Activated effector memory CD4-positive, alpha-beta T cell treated with Interleukin-2 at 50 U/mL for 16 hours (primary cell): ENCODE results near the gene DENND6B.

Experiments
- DNase-seq: peaks from one replicate; pipeline ENCODE4 v3.0.0-alpha.2; 2020

Gene DENND6B

DNA sequence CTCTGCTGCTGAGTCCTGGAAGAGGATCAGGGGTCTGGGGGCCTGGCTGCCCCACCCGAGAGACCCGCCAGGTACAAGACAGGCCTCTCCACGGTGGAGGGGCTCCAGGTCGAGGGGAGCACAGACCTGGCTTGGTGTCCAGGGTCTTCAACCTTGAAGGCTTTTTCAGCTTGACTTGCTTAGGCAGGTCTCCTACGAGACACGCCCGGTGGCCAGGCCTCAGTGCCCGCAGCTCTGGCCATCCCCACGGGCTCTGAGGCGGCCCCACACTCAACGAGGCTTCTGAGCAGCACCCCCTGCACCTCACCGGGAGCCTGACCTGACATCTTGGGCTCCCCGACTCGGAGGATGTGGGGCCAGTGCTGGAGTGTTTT lies 12.7 kb downstream of the DENND6B start:
- DNase-seq, result no peak

DNA sequence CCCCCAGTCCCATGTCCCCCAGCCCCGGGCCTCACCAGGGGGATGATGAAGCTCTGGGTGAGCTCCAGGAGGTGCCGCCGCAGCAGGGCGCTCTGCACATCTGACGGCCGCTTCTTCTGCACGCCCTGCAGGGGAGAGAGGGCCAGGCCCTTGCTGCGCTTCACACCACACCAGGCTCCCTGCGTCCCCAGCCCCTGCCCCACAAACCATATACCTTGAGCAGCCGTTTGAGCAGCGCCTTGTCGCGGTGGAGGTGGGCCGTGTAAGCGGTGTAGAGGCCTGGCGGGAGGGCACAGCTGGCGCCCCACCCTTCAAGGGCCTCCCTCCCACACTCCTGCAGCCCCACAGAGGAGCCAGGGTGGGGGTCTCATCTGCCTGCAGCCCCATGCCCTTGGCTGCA lies 13.2 kb downstream of the DENND6B start:
- no peak for DNase-seq

DNA sequence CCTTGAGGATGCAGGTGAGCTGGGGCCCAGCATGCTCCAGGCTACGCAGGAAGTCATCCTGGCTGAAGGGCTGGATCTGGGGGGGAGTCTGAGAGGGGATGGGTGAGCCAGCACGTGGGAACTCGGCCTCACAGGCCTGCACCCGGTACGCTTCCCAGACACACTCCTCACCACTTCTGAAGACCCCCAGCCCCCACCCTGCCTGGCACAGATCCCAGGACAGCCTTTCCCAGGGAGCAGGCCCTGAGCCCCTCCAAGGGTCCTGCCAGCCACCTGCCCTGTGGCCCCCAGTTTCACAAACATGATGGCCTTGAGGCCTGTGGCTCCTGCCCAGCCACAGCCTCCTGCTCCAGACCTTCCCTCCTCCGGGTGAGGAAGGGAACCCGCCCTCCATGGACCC lies 13.8 kb downstream of the DENND6B start:
- DNase-seq, result no peak

DNA sequence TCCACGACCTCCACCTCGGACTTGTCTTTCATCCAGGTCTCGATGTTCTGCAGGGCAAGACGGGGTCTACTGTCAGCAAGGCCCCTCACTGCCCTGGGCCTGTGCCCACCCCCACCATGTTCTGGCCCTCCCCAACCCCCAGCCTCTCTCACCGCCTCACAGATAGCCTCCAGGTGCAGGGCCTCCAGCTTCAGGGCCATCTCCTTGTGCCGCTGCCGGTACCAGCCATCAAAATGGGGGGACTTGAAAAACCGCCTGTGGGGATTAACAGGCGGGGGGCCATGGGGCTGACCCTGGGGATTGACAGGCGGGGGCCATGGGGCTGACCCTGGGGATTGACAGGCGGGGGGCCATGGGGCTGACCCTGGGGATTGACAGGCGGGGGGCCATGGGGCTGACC lies 14.4 kb downstream of the DENND6B start:
- no peak for DNase-seq

DNA sequence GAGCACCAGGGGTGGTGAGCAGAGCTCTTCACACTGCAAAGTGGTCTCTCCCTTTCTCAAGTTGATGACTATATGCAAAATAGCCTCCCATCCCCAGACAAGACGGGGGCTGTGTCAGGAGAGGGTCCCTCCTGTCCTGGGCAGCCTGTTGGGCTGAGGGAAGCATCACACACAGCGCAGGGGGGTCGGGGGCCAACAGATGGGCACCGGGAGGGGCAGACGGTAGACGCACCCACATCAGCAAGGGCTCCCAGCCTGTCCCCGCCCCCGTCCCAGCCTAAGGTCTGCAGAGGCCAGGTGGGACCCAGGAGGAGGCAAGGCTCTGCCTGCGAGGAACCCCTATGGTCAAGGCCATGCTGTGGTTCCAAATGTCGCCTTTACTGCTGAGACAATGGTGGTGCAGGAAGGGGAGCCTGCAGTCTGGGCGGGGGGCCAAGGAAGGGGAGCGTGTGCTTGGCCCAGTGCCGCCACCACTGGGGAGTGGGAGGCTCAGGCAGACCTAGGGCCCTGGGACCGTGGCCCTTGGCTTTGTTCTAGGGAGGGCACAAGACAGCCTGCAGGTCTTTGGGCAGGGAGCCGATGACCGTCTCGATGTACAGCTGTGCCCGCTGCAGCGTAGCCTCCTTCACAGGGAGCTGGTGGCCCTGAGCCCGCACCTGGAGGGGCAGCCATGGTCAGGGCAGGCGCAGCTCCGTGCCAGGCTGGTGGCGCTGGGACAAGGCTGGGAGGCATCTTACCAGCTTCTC lies 15.0 kb downstream of the DENND6B start:
- no peak for DNase-seq

DNA sequence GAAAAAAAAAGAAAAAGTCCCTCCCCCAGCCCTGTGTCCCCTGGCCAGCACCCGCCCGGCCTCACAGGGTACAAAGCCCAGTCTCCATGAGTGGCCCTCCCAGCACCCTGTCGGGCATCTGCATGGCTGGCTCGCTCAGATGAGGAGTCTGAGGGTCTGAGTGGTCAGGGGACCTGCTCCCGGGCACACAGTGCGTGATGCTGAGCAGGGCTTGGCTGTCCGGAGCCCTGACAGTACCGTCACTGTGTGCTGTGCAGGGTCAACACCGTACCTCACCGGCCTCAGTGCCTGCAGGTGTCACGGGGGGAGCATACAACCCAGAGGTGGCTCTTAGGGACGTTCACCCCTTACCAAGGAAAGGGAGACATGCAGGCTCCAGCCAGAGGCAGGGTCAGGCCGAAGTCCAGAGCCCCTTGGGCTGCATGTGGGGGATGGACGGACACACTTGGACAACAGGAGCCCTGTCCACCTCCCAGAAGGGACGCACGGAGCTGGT lies 15.8 kb downstream of the DENND6B start:
- DNase-seq, result no peak

DNA sequence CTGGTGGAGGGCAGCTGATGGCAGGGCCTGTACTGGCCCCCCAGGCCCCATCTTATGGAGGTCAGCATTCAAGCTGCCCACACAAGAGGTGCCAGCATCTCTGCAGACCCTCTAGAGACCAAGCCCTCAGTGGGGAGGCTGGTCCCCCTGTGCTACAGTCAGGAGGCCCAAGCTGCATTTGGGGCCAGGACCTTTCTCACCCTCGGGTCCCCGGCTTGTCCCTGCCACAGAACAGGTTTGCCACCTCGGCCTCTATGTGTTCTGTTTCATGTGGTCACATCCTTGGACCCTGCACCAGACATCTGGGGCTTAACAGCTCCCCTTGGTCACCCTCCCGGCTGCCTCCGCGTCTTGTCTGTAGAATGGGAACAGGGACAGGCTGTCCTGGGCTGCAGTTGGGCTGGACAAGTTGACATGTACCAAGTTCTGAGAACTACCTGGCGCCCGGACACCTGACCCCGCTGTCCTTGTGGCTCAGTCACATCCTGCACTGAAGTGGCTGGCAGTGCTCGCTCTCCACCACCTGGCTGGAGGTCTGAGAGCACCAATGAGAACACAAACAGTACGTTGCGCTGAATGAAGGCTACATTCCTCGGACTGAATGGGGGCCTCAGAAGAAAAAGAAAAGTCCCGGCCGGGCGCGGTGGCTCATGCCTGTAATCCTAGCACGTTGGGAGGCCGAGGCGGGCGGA lies 16.6 kb downstream of the DENND6B start:
- DNase-seq, result no peak

DNA sequence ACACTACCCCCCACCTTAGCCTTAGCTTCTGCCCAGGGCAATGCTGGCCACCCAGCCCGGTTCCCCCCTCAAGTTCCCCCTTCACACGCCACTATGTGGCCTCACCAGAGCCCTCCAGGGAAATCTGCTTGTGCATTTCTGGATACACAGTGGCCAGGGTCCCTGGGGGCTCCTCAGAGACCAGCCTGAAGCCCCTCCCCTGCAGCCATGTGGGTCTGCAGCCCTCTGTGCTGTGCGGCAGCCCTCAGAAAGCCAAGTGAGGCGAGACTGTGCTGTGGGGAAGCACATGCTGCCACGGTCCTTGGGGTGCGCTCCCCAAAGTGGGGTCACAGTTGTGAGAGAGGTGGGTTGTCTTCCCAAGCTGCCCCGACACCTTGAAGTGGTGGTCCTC lies 17.2 kb downstream of the DENND6B start:
- no peak for DNase-seq

DNA sequence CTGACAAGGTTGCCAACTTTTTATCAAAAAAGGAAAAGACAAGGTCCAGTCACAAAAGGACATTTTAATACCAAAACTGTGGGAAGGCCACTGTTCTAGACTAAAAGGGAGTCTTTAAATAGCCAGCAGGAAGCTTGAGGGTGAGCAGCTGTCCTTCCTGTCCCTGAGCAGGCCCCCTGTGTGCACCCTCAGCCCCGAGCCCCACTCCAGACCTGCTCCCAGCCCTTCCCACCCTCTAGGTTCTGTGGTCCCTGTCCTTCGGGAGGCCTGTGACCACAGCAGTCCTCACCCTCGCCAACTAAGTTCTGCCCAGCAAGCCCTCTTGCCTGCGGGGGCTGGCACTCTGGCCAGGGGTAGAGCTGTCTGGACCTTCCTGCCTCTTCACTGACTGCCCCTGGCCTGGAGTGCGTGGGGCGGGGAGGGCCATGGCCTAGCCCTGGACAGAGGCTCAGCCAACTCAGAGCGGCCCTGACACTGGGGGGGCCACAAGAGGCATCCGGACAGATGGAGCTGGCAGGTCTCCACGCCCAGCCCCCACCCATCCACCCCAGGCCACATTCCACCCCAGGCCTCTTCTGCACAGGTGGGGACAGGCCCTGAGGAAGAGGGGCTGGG lies 17.7 kb downstream of the DENND6B start:
- DNase-seq, result no peak

DNA sequence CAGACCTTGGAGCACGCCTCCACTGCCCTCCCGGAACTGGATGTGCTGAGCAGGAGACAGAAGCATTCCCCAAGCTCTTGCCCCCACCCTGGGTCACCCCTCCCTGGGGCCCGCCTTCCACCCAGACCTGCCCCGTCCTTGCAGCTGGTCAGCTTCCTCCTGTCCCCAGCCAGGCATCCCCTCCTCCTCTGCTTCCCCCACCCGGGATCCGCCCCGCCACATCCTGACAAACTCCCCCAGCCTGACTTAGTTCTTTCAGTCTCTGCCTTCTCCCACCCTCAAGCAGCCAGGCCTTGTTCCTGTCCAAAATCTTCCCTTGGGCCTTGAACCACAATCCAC lies 18.2 kb downstream of the DENND6B start:
- no peak for DNase-seq

DNA sequence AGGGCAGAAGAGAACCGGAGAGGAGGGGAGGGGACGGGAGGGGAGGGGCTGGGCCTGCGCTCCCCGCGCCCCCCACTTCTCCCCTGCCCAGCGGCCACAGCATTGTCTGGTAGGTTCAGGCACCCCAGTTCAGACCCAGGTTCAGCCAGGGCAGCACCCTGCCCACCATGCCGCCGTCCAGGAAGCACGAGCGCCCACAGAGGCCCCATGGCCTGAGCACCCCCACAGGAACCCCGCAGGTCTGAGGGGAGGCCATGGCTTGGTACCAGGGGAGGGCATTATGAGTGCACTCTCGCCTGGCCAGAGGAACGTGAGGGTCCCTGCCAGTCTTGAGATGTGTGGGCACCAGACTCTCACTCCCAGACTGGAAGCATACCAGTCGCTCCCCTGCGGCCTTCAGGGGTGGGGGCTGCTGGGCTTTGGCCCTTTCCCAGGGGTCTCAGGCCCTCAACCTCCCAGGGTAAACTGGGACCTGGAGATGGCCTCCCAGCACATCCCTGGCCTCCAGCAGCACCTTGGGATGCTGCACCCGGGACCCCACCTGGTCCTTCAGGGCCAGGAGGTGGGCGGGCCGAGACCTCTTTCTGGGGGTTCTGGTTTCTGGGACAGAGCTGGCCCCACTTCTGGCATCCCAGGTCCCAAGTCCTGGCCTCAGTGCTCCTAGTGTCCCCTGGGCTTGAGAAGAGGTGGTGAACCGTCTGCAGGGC lies 18.8 kb downstream of the DENND6B start:
- DNase-seq, result no peak

DNA sequence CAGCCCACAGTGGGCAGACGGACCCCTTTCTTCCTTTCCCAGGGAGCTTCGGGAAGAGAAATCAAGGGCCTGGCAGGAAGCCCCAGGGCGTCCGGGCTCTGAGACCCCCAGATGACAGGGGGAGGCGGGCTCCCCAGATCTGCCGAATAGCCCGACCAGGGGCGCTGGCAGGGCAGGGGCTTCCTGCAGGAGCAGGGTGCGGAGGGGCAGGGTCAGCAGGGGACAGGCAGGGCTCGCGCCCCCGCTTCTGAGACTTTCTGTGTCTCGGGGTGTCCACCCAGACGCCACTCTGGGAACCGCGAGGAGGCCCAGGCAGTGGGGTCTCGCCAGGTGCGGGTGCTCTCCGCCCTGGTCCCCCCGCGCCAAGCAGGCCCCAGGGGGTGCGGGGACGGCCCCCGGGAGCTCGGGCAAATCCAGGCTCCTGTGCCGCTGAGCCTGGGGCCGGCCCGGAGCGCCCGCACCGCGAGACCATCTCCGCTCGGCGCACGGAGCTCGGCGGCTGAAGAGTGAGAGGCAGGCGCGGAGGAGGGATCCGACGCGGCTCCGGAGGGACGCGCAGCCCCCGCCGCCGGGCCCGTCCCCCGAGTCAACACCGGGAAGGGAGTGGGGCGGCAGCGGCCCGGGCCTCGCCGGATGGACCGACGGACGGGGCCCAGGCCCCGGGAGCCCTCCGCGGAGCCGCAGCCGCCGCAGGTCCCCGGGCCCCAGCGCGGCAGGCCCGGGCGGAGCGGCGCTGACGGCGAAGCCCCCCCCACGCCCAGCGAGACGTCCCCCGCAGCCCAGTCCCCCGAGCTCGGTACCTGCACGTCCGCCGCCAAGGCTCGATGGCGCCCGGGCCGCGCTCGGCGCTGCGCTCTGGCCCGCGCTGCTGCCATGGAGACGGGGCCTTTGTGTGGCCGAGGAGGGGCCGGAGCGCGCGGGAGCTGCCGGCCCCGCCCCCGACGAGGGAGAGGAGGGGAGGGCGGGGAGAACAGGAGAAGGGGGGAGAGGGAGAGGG lies 19.8 kb downstream of the DENND6B start, which contains the start of gene PLXNB2:
Gene PLXNB2, minus strand, starts transcription at position 894 of the 997 bp plus-strand sequence. CDS start 17,062 bp downstream, outside the sequence.
- DNase-seq, result no peak

DNA sequence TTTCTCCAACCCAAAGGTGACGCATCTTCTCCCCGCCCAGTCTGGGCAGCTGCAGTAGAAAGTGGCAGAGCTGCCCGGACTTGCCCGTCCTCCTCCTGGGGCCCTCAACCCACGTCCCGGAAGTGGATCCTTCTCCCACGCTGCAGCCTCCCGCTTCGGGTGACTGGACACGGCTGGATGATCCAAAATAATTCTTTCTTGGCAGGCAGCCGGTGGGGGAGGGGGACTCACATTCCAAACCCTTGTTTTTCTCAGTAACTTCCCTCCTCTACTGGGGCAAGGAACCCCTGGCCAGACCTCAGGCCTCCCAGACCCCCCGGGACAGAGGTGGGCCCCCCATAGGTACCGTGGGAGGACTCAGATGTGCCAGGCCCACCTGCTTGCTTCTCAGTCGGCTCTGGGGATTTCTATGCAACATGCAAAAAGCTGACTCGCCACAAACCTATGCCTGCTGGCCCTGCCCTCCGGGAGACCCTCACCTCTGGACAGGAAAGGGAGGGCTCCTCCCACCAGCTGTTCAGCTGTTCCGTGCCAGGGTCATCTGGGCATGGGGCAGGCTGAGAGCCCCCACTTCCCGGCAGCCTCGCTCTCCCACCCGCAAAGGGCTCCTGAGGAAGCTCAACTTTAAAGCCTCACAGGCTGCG lies 20.8 kb downstream of the DENND6B start:
- DNase-seq, result no peak

DNA sequence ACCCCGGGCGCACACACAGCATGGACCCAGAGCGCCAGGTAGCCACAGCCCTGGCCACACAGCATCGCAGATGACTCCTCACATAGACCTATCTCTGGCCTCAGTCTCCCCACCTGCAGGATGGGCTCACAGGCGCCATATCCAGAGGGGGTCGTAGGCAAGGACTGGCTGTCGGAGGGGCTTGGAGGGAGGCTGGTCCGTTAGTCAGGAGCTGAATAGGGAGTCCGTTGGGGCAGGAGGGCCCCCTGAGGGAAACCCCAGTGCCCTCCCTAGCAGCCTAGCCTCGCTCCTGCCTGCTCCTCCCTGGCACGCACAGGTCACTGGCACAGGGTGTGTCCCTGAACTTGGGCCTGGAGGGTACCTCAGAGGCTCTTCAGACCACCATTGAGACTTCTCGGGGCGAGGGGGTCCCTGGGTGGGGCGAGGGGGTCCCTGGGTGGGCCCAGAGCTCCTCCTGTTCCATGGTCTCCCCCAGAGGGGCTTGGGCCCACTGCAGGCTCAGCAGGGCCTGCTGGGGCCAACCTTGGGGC lies 21.4 kb downstream of the DENND6B start:
- no peak for DNase-seq

DNA sequence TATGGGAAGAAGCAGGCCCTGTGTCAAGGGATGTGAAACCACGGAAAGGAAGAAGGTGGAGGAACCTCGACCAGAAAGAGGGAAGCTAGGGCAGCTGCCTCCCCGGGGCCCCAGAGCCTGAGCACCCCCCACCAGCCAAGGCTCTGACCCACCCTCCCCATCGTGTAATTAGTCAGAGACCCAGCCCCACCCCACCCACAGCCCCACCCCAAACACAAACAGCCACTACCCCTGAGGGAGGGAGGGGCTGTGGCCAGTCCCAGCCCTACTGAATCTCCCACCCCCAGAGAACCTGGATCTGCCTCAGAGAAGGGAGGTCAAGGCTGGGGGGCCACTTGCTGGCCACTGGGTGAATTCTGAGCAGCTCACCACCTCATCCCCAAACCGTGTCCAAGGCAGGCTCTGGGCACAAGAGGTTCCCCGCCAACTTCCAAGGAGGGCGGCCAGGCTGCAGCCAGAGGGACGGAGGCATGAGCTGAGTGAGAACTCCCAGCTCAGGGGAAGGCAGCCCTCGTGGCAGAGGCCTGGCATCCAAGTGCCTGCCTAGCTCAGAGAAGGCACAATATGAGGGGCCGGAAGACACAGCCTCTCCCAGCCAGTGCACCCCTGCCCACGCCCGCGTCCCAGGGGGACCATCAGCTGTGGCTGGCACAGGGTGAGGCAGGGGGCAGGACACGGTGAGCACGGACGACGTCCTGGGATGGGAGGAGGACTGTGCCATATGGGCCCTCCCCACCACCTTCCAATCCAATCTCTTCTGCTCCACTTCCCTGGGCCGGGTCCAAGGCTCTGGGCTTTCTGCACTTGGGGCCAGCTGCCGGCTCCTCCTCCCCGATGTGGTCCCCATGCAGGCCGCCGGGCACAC lies 22.1 kb downstream of the DENND6B start:
- no peak for DNase-seq

DNA sequence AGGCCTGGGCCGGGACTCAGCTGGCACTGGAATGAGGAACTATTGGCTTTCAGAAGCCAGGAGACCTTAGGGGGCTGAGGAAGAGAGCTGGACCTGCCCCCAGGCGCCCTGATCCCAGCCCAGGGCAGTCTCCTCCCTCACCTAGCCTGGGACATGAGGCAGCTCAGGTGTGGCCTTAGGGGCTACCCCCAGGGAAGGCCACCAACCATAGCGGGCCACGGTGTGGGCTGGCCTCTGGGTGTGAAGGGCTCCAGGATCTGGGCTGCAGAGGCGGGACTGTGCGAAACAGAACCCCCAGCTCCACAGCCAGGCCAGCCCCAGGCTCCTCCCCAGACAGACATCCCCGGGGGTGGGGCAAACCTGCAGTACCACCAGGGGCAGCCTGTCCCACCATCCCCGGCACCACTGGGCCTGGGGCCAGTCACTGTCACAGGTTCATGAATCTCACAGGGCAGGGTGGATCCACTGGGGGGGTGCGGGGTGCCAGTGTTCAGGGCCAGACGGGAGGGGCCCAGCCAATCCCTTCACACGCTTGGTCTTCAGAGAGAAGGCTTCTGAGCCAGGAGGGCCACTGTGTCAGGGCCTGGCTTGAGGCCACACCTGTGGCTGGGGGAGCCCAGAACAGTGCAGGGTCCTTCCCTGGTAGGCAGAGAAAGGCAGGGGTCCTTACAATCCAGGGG lies 22.8 kb downstream of the DENND6B start:
- no peak for DNase-seq

DNA sequence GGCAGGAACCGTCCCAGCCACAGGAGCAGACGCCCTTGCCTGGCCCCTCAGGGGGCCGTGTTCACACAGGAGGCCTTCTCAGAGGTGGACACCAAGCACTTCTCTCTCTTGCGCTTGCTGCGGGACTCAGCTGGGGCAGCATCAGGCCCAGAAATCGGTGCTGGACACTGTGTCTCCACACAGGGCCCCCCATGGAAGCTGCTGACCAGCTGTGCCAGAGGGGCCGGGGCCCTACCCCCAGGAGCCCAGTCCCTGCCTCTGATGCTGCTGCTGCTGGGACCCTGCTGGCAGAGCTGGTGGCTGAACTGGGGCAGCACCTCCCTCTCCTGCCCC lies 23.3 kb downstream of the DENND6B start:
- no peak for DNase-seq

DNA sequence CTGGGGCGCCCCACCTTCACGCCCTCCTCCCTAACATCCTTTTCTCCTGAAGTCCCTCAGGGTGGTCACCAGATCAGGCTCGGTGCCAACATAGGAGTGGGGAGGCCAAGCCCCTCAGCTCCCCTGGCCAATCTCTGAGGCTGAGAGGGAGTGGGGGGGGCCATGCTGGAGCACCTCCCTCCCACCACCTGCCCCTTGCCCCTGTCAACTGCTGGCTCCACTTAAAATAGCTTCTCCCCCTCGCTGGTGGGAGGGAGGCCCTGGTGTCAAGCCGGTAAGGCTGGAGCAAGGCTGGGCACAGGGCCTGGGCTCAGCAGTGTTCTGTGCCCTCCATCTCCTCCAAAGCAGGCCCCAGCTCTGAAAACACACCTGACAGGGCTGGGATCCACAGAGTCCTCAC lies 24.2 kb downstream of the DENND6B start:
- no peak for DNase-seq

DNA sequence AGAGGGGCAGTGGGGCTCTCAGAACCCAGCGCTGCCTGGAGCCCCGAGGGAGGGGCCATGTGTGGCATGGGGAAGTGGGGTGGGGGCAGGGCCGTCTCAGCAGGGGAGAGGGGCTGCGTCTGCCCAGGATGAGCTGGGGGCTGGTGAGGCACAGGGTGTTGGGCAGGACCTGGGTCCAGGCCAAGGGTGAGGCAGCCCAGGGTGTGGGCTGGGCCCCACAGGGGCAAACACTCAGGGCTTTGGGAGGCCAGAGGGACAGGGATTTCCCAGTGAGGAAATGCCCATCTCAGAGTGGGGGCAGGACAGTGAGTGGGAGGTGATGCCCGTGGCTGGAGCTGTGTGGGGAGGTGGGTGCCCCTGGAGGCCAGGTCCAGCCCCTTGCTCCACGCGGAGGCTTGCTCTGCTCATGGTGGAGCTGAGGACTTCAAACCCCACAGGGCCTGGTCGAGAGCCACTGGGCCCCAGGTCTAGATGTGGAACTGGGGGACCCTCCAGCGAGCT lies 24.7 kb downstream of the DENND6B start:
- DNase-seq, result no peak

DNA sequence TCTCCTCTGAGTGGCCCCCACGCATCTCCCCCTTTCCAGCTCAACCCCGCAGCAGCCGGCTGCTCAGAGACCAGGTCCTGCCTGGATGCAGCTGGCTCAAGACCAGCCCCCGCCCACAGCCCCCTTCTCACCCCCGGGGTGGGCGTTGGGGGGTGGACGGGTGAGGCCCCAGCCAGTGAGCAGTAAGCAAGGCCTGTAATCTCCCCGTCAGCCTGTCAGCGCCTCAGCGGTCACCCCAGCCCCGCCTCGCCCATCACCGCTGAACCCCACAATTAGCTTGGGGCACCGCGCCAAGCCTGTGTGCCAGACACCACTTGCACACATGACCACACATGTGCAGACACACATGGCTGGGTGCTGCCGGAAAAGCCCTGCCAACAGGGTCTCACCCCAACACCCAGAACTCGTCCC lies 25.2 kb downstream of the DENND6B start:
- DNase-seq, result no peak
